CD4-positive, alpha-beta T cell treated with Interleukin-2 at 100 ng/mL for 4 hours (primary cell): ENCODE measurements around the gene TLK1.
A peak's percentile ranks its signal among the peaks of the same experiment; 100 is the strongest.
"Not testable (repeated sequence)": the region's sequence is repeated elsewhere in the genome, so short reads cannot be mapped to it uniquely, and the experiment has no call there.

Experiments
- DNase-seq: peaks from one replicate; pipeline ENCODE4 v3.0.0-alpha.2; 2020; ENCODE audit warnings: low spot score

Gene TLK1

GRCh38 chr2:171081649-171082111, 79.0 kb downstream of the TLK1 start:
- no peak for DNase-seq

DNA sequence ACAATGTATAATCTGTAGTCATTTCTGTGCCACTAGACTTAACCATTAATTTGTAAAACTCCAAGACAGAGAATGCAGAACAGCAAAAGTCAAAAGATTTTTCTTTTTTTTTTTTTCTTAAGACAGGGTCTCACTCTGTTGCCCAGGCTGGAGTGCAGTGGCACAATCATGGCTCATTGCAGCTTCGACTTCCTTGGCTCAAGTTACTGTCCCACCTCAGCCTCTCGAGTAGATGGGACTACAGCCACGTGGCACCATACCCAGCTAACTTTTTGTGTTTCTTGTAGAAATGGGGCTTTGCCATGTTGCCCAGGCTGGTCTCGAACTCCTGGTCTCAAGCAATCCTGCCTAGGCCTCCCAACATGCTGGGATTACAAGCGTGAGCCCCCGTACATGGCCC, 80.1 kb downstream of the TLK1 start:
- DNase-seq = no peak

GRCh38 chr2:171076422-171076821, 84.3 kb downstream of the TLK1 start:
- DNase-seq = not testable (repeated sequence)

DNA sequence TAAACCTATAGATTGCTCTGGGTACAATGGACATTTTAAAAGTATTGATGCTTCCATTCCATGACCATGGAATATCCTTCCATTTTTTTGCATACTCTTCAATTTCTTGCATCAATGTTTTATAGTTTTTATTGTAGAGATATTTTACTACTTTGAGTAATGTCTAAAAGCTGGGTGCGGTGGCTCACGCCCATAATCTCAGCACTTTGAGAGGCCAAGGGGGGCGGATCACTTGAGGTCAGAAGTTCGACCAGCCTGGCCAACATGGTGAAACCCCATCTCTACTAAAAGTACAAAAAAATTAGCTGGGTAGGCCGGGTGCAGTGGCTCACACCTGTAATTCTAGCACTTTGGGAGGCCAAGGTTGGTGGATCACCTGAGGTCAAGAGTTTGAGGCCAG, 88.5 kb downstream of the TLK1 start:
- DNase-seq = no peak

GRCh38 chr2:171069286-171069956, 91.3 kb downstream of the TLK1 start:
- no peak for DNase-seq

DNA sequence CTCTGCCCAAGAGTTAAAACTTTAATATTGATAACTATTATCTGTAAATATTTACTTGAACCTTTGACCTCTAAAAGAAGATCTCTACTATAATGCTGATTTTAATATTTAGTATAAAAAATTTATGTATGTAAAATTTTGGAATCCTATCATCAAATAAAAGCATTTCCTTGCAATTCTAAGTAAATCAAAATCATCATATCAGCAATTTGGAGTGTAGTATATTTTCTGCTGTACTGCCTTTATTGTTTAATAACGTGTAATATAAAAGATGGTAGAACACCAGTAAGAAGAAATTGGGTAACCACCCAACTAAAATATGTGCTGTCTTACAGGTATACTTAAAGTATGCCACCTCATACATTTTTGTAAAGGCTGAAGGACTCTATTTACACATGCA, 94.6 kb downstream of the TLK1 start:
- DNase-seq = no peak

DNA sequence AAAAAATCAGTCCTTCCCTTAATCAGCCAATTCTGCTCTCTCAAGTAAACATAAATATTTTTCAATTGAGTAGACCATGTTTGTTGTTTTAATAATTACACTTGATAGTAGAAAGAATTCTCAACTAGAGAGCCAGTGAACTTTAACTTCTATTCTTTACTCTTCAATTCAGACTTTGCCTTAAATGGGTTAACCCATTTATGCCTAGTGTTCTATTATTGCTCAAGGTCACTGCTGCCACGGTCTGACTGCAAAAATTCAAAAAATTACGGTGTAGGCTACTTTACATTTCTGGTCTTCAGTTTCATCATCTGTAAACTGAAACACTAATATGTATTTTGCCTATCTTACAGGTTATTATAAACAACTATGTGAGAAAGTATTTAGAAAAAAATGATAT, 103.1 kb downstream of the TLK1 start:
- no peak for DNase-seq

GRCh38 chr2:171056307-171056706, 104.4 kb downstream of the TLK1 start:
- DNase-seq = no peak

DNA sequence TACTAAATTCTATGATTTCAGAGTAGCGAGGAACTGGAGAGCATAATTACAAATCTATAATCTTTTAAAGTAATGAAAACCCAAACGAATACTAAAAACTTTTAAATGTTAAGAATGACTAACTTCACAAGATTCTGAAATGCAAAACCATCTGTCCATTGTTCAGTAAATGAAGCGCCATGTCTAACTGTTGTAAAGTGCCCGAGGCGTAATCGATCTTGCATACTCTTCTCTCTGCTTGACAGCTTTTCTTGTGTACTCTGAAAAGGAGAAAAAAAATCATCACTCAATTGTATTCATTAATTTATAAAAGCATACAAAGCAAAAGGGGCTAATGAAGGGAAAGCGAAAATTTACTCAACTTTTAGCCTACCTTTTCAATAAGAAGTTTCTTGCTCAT, 111.0 kb downstream of the TLK1 start:
- DNase-seq = no peak

DNA sequence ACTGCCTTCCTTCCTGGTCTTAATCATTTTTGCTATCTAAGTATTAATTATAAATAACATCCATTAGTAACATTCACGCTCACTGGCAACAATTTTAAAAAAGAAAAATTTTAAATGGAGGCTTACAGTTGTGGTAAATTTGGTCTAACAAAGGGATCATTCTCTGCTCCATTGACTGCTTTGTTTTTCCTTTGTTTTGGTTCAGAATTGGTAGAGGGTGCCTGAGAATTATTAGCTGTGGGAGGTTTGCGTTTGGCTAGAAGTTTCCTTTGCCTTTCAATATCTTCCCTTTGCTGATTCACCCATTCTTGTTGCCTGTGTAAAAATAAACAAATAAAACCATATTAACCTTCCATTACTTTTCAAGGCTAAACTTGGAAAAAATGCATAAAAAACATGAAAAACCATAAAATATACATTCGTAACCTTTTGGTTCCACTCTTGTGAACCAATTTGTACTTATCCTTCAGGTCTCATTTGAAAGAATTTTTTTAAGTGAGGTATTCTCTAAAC, 114.6 kb downstream of the TLK1 start:
- no peak for DNase-seq

GRCh38 chr2:171044416-171044815, 116.3 kb downstream of the TLK1 start:
- peak; percentile 4 for DNase-seq

GRCh38 chr2:171042253-171042969, 118.3 kb downstream of the TLK1 start:
- DNase-seq = no peak

- DNase-seq = no peak
Measured at GRCh38 chr2:171036532-171036931, 124.2 kb downstream of the TLK1 start.

- no peak for DNase-seq
Measured at GRCh38 chr2:171034315-171034714, 126.4 kb downstream of the TLK1 start.

DNA sequence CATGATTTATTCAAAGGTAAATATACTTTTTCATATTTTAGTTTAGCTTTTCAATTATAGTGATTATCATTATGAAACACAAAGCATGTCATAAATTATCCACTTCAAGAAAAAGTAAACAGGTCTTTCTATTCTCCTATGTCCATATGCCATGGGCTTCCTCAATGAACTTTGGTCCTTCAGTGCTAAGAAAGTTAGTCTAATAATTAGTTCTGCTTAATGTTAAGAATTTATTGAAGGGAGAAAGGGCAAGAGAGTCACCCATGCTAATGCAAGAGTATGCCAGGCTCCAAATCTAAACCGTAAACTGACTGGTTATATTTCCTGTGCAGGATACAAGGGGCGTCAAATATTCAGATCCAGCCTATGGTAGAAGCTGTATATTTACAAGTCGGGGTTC, 135.5 kb downstream of the TLK1 start:
- no peak for DNase-seq

DNA sequence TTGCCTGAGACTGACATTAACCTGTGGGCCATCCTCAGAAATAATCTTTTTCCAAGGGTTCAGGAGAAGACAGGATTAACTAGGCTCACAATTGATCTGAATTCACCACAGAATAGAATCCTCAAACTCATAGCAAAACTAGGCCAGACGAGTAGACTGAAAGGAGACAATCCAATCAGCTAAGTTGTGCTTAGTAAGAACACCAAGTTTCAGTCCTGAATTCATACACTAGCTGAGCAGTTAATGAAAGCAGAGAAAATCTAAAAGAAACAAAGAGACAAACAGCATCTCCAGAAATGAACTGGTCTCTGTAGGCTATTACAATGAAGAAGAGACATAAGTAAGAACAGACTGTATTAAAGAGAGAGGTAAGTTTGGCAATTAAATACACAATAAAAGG, 142.2 kb downstream of the TLK1 start:
- no peak for DNase-seq

- no peak for DNase-seq
Measured at GRCh38 chr2:171016125-171016524, 144.6 kb downstream of the TLK1 start.

DNA sequence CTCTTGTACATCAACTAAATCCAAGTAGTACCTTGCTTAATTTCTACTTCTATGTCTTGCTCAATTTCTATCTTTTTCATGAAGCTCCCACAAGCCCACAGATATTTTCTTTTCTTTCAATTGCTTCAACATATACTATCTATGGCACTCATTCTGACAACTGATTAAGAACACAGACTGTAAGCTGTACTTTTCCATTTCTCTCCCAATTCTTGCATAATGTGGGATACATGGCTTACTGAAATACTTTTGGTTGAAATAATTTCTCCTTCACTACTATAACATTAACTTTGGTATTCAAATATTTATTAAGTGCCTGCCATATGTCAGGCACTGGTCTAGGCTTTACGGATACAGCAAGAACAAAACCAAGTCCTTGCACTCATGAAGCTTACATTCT, 146.8 kb downstream of the TLK1 start:
- DNase-seq = no peak

DNA sequence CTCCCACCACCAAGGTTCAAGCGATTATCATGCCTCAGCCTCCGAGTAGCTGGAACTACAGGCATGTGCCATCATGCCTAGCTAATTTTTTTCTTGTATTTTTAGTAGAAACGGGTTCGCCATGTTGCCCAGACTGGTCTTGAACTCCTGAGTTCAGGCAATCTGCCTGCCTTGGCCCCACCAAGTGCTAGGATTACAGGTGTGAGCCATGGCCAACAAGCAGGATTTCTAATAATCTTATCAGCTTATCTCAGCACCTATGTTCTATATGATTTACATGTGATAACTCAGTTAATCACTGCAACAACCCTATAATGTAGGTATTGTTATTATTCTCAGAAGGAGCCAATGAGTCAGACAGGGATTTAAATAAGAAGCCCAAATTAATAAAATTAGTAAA, 151.3 kb downstream of the TLK1 start:
- DNase-seq = no peak

DNA sequence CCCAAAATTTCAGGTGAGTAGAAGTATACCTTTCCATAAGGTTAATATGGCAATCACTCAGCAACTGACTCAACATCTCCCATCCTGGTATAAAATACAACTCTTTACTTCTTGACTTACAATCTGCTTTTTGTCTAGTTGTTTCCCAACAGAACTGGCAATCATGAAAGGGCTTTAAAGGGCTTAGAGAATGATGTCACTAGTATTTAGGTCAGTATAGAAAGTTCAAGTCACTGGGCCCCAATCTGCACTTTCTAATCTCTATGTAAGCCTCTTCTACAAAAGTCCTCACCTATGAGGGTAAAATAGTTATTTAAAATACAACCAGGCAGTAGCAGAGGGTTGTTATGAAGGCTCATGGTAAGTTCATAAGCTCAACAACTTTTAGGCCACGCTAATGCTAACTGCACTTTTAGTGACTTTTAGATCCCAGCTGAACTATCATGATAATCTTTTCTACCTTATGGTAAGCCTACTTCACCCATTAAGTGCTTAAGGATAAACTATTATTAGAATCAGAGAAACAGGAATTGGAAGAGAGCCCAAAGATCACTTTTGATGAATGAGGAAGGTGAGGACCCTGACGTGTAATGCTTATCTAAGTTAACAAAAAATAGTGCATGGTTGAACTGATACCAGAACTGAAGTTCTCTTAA, 152.0 kb downstream of the TLK1 start:
- DNase-seq = no peak

GRCh38 chr2:171004833-171005232, 155.9 kb downstream of the TLK1 start:
- DNase-seq = no peak

- DNase-seq = no peak
Measured at GRCh38 chr2:171004363-171004762, 156.3 kb downstream of the TLK1 start.

DNA sequence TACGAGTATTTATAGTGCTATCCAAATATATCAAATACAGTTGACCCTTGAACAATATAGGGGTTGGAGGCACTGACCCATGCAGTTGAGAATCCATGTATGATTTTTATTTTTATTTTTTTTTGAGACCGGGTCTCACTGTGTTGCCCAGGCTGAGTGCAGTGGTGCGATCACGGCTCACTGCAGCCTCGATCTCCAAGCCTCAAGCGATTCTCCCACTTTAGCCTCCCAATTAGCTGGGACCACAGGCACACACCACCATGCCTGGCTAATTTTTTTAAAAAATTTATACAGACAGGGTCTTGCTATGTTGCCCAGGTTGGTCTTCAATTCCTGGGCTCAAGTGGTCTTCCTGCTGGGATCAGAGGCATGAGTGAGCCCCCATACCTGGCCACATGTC, 161.0 kb downstream of the TLK1 start:
- DNase-seq = no peak
